Measurements from ENCODE around the gene SPC25.

DNA sequence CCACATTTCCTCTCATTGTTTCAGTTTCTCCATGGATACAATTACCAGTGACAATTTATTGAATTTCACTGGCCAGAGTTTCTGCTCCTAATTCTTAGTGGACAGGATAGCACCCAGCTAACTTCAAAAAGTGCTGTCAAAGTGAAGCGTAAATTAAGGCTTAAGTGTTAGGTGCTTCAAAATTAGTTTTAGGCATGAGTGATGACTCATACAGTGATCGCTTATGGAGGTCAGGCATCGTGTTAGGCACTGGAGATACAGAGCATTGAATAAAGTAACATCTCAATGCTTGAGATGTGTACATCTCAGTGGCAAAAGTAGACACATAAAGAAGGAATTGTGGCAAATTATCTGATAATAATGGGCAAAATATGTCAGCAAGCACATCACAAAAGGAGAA, 47.0 kb downstream of the SPC25 start:
- TF ChIP-seq, protein P1, sequence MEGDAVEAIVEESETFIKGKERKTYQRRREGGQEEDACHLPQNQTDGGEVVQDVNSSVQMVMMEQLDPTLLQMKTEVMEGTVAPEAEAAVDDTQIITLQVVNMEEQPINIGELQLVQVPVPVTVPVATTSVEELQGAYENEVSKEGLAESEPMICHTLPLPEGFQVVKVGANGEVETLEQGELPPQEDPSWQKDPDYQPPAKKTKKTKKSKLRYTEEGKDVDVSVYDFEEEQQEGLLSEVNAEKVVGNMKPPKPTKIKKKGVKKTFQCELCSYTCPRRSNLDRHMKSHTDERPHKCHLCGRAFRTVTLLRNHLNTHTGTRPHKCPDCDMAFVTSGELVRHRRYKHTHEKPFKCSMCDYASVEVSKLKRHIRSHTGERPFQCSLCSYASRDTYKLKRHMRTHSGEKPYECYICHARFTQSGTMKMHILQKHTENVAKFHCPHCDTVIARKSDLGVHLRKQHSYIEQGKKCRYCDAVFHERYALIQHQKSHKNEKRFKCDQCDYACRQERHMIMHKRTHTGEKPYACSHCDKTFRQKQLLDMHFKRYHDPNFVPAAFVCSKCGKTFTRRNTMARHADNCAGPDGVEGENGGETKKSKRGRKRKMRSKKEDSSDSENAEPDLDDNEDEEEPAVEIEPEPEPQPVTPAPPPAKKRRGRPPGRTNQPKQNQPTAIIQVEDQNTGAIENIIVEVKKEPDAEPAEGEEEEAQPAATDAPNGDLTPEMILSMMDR (conservative IDR thresholded peaks at IDR 0.05), result no peak
- TF ChIP-seq EZH2 (IDR thresholded peaks at IDR 0.05; ENCODE audit: low read depth), result no peak

Measured in PC-9 (cell line).